HepG2 (cell line): ENCODE results near the gene PGS1. TPM values are rescaled to one million over a fixed set of nuclear protein-coding genes. Genes with fewer than 3 reads are reported as not detected.
A peak's percentile ranks its signal among the peaks of the same experiment; 100 is the strongest.

Experiments used
- ATF7 ChIP-seq, 2 experiments: fragments of 450-650 bp in 1 of 2; sonication (generic) in 1 of 2; formaldehyde crosslinking in 1 of 2; IDR thresholded peaks; 2 replicates each; pipeline versions ENCODE4 v1.4.0 to v1.6.1; 2016 to 2020; ENCODE audit warnings: antibody characterized with exemption in 1 of 2, mild to moderate bottlenecking in 1 of 2, missing genetic modification reagents in 1 of 2
- GTF3A ChIP-seq: sonication (generic); formaldehyde crosslinking; conservative IDR thresholded peaks from 2 replicates; pipeline ENCODE4 v1.4.0; 2020; ENCODE audit warnings: mild to moderate bottlenecking, missing genetic modification reagents
- MAF1 ChIP-seq: sonication (generic); formaldehyde crosslinking; IDR thresholded peaks from 2 replicates; pipeline ENCODE4 v1.5.0; 2020; ENCODE audit warnings: missing genetic modification reagents, borderline replicate concordance
- MIXL1 ChIP-seq: IDR thresholded peaks from 2 replicates; pipeline ENCODE4 v1.6.1; 2016
- PAWR ChIP-seq: sonication (generic); formaldehyde crosslinking; IDR thresholded peaks from 2 replicates; pipeline ENCODE4 v1.4.0; 2020; ENCODE audit warnings: missing genetic modification reagents, mild to moderate bottlenecking, borderline replicate concordance
- SMARCC2 ChIP-seq: fragments of 450-650 bp; IDR thresholded peaks from 2 replicates; pipeline ENCODE4 v1.6.1; 2017; ENCODE audit warnings: antibody characterized with exemption, mild to moderate bottlenecking
- ZFP82 ChIP-seq: sonication (generic); formaldehyde crosslinking; IDR thresholded peaks from 2 replicates; pipeline ENCODE4 v1.5.1; 2020; ENCODE audit warnings: mild to moderate bottlenecking, missing genetic modification reagents, borderline replicate concordance
- ZKSCAN5 ChIP-seq: sonication (generic); formaldehyde crosslinking; IDR thresholded peaks from 2 replicates; pipeline ENCODE4 v1.5.1; 2020; ENCODE audit warnings: mild to moderate bottlenecking, missing genetic modification reagents
- ZNF205 ChIP-seq: IDR thresholded peaks from 2 replicates; pipeline ENCODE4 v1.6.1; 2018; ENCODE audit warnings: missing biosample characterization, missing genetic modification reagents
- ZNF296 ChIP-seq: sonication (generic); formaldehyde crosslinking; conservative IDR thresholded peaks from 2 replicates; pipeline ENCODE4 v1.5.0; 2020; ENCODE audit warnings: mild to moderate bottlenecking, missing genetic modification reagents
- ZNF33A ChIP-seq: sonication (generic); formaldehyde crosslinking; IDR thresholded peaks from 2 replicates; pipeline ENCODE4 v1.5.1; 2020; ENCODE audit warnings: missing genetic modification reagents, mild to moderate bottlenecking, moderate library complexity, borderline replicate concordance
- ZNF510 ChIP-seq: sonication (generic); formaldehyde crosslinking; IDR thresholded peaks from 2 replicates; pipeline ENCODE4 v1.4.0; 2020; ENCODE audit warnings: low read depth, mild to moderate bottlenecking, missing genetic modification reagents
- ZNF552 ChIP-seq: sonication (generic); formaldehyde crosslinking; IDR thresholded peaks from 2 replicates; pipeline ENCODE4 v1.9.0; 2022; ENCODE audit warnings: missing genetic modification reagents, mild to moderate bottlenecking, borderline replicate concordance
- ZNF605 ChIP-seq: sonication (generic); formaldehyde crosslinking; IDR thresholded peaks from 2 replicates; pipeline ENCODE4 v1.8.0; 2022; ENCODE audit warnings: mild to moderate bottlenecking, missing genetic modification reagents
- ZNF775 ChIP-seq: sonication (generic); formaldehyde crosslinking; IDR thresholded peaks from 2 replicates; pipeline ENCODE4 v1.4.0; 2020; ENCODE audit warnings: missing genetic modification reagents, mild to moderate bottlenecking, moderate library complexity, borderline replicate concordance
- ZNF790 ChIP-seq: sonication (generic); formaldehyde crosslinking; IDR thresholded peaks from 2 replicates; pipeline ENCODE4 v1.8.0; 2022; ENCODE audit warnings: missing genetic modification reagents, mild to moderate bottlenecking, borderline replicate concordance
- ZSCAN21 ChIP-seq: sonication (generic); formaldehyde crosslinking; IDR thresholded peaks from 2 replicates; pipeline ENCODE4 v1.8.0; 2022; ENCODE audit warnings: mild to moderate bottlenecking, missing genetic modification reagents, moderate library complexity, borderline replicate concordance
- polyA plus RNA-seq, 8 experiments: library from polyadenylated mRNA; depleted of rRNA in 3 of 8; stranded (reverse) in 7 of 8; unstranded in 1 of 8; fragments of >200 nt; fragmentation: Illumina TruSeq in 4 of 8; extraction: Trizol in 4 of 8; gene quantifications; 2 replicates each; pipeline versions ENCODE4 v1.2.1 to v1.2.3, GENCODE V29; 2011 to 2016; ENCODE audit warnings: low read depth in 4 of 8, missing spikeins in 1 of 8, mixed read lengths in 1 of 8; ENCODE audit not compliant: insufficient read depth in 1 of 8
- total RNA-seq, 5 experiments: library from RNA; depleted of rRNA; stranded (reverse); fragments of >200 nt; fragmentation: Illumina TruSeq; extraction: Trizol; gene quantifications; 2 replicates each; pipeline ENCODE4 v1.2.3, GENCODE V29; 2016; ENCODE audit warnings: low read depth in 1 of 5
- TF ChIP-seq, protein P1 (sequence below): sonication (generic); formaldehyde crosslinking; IDR thresholded peaks from 2 replicates; pipeline ENCODE4 v1.8.1; 2023; ENCODE audit warnings: mild to moderate bottlenecking, missing genetic modification reagents
- TF ChIP-seq, protein P2 (sequence below): sonication (generic); formaldehyde crosslinking; IDR thresholded peaks from 2 replicates; pipeline ENCODE4 v1.8.0; 2022; ENCODE audit warnings: mild to moderate bottlenecking, missing genetic modification reagents, moderate library complexity
- TF ChIP-seq, protein P3 (sequence below): sonication (generic); formaldehyde crosslinking; IDR thresholded peaks from 2 replicates; pipeline ENCODE4 v1.5.1; 2020; ENCODE audit warnings: mild to moderate bottlenecking, missing genetic modification reagents, moderate library complexity
- TF ChIP-seq, protein P4 (sequence below): sonication (generic); formaldehyde crosslinking; IDR thresholded peaks from 2 replicates; pipeline ENCODE4 v1.4.0; 2020; ENCODE audit warnings: low read depth, mild to moderate bottlenecking, missing genetic modification reagents

PGS1 gene
- total and polyA plus RNA-seq, 2 of the 13 experiments (the other 11 are each of a cell fraction or from before 2014, with no cell fraction given) = 25.9 to 31.5 TPM

DNA sequence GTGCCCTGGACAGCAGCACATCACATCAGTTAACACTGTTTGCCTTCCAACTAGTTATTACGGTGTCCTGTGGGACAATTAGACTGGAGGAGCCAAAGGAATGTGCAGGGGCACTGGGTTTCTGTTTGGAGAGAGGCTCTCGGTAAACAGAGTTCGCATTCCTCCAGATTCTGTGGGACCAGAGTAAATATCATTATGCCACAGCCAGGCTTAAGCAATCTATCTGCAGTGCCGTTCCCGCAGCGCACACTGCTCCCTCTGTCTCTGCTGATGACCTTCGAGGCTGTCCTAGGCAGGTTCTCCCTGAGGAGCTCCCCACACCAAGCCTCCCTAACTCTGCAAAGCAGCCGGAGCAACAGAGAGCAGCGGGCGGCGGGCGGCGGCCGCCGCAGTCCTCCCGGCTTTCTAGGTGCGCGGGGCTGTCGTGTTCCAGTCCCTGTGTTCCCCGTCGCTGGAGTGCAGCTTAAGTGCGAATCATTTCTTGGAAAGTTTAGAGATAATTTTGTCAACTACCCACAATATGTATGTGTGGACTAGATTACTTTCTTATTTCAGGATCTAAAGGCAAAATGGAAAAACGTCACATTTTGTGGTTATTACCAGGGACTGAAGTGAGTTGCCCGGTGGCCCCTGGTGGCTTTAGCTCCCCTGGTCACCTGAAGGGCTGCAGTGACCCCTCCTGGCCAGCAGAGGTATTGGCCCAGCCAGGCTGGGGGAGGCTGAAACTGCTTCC, 43.3 kb downstream of the PGS1 start (continued):
- TF ChIP-seq ATF7 (IDR thresholded peaks at IDR 0.05) = no peak
- peak; percentile 82; the same call in 1 of the 2 replicates for TF ChIP-seq ATF7 (CRISPR knock-in tag; IDR thresholded peaks at IDR 0.05)
- TF ChIP-seq PAWR (CRISPR knock-in tag) = peak; percentile 88; the same call in 1 of the 2 replicates
- TF ChIP-seq, protein P1, sequence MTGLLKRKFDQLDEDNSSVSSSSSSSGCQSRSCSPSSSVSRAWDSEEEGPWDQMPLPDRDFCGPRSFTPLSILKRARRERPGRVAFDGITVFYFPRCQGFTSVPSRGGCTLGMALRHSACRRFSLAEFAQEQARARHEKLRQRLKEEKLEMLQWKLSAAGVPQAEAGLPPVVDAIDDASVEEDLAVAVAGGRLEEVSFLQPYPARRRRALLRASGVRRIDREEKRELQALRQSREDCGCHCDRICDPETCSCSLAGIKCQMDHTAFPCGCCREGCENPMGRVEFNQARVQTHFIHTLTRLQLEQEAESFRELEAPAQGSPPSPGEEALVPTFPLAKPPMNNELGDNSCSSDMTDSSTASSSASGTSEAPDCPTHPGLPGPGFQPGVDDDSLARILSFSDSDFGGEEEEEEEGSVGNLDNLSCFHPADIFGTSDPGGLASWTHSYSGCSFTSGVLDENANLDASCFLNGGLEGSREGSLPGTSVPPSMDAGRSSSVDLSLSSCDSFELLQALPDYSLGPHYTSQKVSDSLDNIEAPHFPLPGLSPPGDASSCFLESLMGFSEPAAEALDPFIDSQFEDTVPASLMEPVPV = peak; percentile 94
- peak; percentile 93; the same call in 1 of the 2 replicates for TF ChIP-seq GTF3A (CRISPR knock-in tag)
- TF ChIP-seq MAF1 = no peak
- TF ChIP-seq, protein P2, sequence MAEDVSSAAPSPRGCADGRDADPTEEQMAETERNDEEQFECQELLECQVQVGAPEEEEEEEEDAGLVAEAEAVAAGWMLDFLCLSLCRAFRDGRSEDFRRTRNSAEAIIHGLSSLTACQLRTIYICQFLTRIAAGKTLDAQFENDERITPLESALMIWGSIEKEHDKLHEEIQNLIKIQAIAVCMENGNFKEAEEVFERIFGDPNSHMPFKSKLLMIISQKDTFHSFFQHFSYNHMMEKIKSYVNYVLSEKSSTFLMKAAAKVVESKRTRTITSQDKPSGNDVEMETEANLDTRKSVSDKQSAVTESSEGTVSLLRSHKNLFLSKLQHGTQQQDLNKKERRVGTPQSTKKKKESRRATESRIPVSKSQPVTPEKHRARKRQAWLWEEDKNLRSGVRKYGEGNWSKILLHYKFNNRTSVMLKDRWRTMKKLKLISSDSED (CRISPR knock-in tag) = no peak
- peak; percentile 95 for TF ChIP-seq MIXL1
- TF ChIP-seq ZNF296 (CRISPR knock-in tag) = 0 out of 2 replicates have a peak, but pooled peaks have one; percentile 90
- TF ChIP-seq SMARCC2 = no peak; the same call in 1 of the 2 replicates
- no peak for TF ChIP-seq ZKSCAN5
- peak; percentile 65; the same call in 1 of the 2 replicates for TF ChIP-seq ZNF790 (CRISPR knock-in tag)
- TF ChIP-seq ZNF33A = no peak
- TF ChIP-seq ZFP82 (CRISPR knock-in tag) = no peak
- TF ChIP-seq ZNF552 (CRISPR knock-in tag) = peak; percentile 80
- peak; percentile 86 for TF ChIP-seq ZSCAN21 (CRISPR knock-in tag)
- TF ChIP-seq ZNF205 (CRISPR knock-in tag) = peak; percentile 97
- TF ChIP-seq, protein P3, sequence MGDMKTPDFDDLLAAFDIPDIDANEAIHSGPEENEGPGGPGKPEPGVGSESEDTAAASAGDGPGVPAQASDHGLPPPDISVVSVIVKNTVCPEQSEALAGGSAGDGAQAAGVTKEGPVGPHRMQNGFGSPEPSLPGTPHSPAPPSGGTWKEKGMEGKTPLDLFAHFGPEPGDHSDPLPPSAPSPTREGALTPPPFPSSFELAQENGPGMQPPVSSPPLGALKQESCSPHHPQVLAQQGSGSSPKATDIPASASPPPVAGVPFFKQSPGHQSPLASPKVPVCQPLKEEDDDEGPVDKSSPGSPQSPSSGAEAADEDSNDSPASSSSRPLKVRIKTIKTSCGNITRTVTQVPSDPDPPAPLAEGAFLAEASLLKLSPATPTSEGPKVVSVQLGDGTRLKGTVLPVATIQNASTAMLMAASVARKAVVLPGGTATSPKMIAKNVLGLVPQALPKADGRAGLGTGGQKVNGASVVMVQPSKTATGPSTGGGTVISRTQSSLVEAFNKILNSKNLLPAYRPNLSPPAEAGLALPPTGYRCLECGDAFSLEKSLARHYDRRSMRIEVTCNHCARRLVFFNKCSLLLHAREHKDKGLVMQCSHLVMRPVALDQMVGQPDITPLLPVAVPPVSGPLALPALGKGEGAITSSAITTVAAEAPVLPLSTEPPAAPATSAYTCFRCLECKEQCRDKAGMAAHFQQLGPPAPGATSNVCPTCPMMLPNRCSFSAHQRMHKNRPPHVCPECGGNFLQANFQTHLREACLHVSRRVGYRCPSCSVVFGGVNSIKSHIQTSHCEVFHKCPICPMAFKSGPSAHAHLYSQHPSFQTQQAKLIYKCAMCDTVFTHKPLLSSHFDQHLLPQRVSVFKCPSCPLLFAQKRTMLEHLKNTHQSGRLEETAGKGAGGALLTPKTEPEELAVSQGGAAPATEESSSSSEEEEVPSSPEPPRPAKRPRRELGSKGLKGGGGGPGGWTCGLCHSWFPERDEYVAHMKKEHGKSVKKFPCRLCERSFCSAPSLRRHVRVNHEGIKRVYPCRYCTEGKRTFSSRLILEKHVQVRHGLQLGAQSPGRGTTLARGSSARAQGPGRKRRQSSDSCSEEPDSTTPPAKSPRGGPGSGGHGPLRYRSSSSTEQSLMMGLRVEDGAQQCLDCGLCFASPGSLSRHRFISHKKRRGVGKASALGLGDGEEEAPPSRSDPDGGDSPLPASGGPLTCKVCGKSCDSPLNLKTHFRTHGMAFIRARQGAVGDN (CRISPR knock-in tag) = peak; percentile 76
- TF ChIP-seq ZNF775 (CRISPR knock-in tag) = peak; percentile 72; the same call in 1 of the 2 replicates
- 0 out of 2 replicates have a peak, but pooled peaks have one; percentile 44 for TF ChIP-seq ZNF510
- TF ChIP-seq ZNF605 (CRISPR knock-in tag) = peak; percentile 91
- TF ChIP-seq, protein P4, sequence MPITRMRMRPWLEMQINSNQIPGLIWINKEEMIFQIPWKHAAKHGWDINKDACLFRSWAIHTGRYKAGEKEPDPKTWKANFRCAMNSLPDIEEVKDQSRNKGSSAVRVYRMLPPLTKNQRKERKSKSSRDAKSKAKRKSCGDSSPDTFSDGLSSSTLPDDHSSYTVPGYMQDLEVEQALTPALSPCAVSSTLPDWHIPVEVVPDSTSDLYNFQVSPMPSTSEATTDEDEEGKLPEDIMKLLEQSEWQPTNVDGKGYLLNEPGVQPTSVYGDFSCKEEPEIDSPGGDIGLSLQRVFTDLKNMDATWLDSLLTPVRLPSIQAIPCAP (CRISPR knock-in tag) = no peak
